ENCODE measurements around the gene COLGALT1.

COLGALT1 gene

GRCh38 chr19:17602217-17602616, 46.8 kb downstream of the COLGALT1 start:
- DNase-seq = no peak

GRCh38 chr19:17602872-17603510, 47.5 kb downstream of the COLGALT1 start:
- DNase-seq = peak; percentile 31

GRCh38 chr19:17604372-17605025, 49.0 kb downstream of the COLGALT1 start:
- DNase-seq = no peak

GRCh38 chr19:17605117-17605516, 49.7 kb downstream of the COLGALT1 start:
- DNase-seq = no peak

DNA sequence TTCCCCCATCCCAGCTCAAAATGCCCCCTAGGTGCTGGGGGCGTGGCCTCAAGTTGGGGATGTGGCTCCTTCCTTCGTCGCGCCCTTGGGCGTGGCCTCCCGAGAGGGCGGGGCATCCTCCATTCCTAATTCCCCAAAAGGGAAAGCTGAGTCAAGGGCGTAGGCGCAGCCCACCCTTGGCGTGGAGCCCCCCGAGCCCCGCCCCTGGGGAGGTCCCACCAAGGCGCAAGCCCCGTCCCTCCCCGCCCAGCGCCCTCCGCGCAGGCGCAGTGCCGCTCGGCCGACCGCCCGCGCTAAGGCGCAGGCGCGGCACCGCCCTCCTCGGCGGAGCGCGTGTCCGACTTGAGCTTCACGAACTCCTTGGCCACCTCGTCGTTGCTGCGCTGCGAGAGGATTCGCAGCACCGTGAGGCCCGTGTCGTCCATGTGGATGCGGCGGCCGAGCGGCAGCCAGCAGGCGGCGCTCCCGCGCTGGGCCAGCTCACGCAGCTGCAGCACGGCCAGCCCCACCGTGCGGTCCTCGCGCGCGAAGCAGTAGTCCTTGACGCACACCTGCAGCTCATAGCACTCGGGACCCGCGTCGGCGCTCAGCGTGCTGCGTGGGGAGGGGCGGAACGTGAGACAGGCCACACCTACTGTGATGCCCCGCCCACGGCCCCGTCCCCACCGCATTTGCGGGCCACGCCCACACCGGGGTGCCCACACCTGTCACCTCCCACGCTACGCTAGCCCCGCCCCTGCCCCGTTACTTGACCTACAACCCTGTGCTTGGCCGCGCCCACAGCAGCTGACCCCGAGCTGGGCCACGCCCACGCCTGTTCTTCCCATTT, 50.5 kb downstream of the COLGALT1 start:
- DNase-seq = peak; percentile 89

GRCh38 chr19:17606590-17607185, 51.2 kb downstream of the COLGALT1 start:
- DNase-seq = no peak

GRCh38 chr19:17607936-17608335, 52.5 kb downstream of the COLGALT1 start:
- DNase-seq = no peak

- peak; percentile 36 for DNase-seq
Measured at GRCh38 chr19:17610384-17610783, 54.9 kb downstream of the COLGALT1 start.

DNA sequence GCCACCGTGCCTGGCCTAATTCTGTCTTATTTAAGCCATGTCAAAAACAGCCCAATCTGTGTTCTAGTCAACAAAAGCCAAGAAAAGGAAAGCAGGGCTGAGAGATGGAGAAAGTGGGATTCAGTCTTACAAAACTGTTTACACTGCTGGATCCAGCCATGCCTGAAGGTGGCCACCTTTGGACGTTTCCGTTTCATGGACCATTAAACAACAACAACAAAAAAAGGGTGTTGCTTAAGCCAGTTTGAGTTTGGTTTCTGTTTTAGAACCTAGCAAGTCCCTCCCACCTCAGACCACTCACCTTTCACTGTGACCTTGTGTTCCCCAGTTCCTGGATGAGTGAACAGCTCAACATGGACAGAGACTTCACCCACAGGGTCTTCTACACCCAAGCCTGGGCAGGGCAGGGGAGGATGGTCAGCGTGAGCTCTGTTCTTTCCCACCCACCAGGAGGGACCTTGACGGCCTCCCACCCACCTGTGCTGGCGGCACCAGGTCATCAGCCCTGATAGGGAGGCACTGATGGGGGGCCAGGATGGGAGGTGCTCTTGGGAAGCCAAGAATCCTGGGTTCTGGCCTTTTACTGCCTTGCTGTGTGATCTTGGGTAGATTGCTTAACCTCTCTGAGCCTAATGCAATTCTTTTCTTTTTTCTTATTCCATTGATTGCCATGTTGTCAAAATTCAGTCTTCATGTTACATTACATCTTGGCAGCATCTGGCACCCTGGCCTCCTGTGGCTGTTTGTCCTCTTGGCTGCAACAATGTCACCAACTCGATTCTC, 56.2 kb downstream of the COLGALT1 start:
- DNase-seq = no peak

DNA sequence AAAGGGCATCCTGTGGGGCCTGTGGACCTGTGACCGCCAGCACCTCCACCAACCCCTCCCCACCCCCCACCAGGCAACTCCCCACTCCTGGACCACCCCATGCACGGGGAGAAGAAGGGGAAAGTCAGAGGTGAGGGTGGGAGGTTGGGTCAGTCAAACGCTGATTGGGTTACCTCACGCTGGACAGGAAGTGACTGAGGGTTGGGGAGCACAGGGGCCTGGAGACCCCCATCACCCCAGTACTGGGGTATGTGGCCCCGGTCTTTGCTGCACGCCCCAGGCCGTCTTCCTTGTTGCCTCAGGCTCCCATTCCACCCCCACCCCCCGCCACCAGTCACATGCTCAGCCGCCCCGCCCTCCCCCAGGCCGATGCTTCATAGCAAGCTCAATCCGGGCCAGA, 59.0 kb downstream of the COLGALT1 start:
- no peak for DNase-seq

GRCh38 chr19:17615889-17616685, 60.6 kb downstream of the COLGALT1 start:
- DNase-seq = peak; percentile 3

DNA sequence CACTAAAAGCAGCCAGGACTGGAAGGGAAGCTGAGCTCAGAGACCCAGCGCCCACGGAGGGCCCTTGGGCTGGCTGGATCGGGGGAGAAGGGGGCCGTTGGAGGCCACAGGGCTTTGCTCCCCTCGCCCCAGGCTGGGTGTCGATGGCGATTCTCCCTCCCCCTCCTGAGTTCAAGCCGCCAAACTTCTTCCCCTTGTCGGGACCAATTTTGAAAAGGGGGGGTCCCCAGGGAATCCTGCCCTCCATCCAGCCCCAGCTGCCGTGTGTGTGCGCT, 61.2 kb downstream of the COLGALT1 start:
- DNase-seq = no peak

DNA sequence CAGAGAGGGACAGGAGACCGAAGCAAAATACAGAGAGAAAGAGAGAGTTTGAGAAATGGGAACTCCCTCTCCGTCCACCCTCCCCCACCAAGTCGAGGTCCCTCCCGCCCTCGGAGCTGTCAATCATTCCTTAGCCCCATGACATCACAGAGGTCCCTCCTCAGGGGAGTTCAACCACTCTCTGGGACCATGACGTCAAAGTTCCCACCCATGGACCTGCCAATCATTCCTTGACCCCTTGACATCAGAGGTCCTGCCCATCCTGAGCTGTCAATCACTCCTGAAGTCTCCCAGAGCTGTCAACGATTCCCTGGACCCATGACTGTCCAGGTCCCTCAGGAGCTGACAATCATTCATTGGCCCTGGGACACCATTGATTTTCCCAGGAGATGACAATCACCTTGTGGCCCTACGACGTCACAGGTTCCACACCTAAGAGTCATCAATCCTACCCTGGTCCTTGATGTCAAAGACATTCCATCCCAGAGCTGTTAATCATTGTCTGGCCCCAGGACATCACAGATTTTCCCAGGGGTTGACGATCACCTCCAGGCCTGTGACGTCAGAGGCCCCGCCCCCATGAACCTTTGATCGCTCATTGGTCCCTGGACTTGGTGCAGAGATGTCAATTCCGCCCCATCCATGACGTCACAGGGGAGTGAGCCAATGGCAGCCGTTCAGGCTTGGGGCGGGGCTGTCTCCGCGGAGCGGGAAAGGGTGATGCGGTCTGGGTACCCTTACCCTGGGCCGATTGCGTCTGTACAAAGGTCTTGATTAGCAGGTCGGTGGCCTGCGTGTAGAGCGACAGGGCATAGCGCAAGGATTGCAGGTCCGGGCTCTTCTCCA, 61.7 kb downstream of the COLGALT1 start:
- peak; percentile 58 for DNase-seq

DNA sequence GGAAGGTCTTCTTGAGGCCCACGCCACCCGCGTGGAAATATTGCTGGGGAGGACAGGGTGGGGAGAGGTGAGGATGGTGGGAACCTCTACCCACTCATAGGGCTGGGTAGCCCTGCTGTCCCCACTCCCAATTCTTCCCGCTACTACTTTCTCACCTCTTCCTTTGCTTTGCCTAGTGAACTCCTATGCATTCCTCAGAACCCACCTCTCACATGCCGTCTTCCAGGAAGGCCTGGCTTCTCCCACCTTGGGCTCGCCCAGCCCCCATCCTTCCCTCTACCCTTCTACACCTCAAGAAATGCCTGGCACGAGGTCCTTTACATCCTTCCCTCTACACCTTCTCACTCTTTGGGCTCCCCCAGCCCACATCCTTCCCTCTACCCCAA, 62.4 kb downstream of the COLGALT1 start:
- DNase-seq = no peak

GRCh38 chr19:17618281-17618903, 62.9 kb downstream of the COLGALT1 start:
- DNase-seq = no peak

DNA sequence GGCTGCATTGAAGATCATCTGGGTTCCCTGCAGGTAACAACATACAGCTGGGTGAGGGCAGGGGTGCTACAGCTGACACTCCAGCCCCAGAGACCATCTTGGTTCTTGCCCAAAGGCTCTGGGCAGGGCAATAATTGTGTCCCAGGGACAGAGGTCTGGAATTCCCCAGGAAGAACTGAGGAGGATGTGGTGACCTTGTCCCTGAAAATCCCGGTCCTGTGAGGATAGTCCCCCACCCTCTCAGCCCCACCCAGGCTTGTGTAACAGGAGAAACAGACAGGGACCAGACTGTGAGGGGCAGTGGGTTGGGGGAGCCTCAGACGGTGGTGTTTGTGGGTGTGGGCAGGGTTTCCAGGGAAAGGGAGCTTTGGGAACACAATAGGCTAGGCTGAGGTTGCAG, 63.5 kb downstream of the COLGALT1 start:
- DNase-seq = peak; percentile 9

- no peak for DNase-seq
Measured at GRCh38 chr19:17620696-17621095, 65.2 kb downstream of the COLGALT1 start.

- no peak for DNase-seq
Measured at GRCh38 chr19:17623224-17623935, 67.9 kb downstream of the COLGALT1 start.

GRCh38 chr19:17624314-17624991, 69.0 kb downstream of the COLGALT1 start:
- no peak for DNase-seq
